Glomerular endothelial cell (primary cell): ENCODE results near the gene VANGL1. TPM values are rescaled to one million over a fixed set of nuclear protein-coding genes. Genes with fewer than 3 reads are reported as not detected.

Experiments
- DNase-seq: peaks from one replicate; pipeline ENCODE4 v3.0.0-alpha.2; 2011; ENCODE audit warnings: low read depth, low spot score; ENCODE audit errors: extremely low read depth
- total RNA-seq: library from RNA; depleted of rRNA; stranded (reverse); fragments of >200 nt; gene quantifications from 2 replicates; pipeline ENCODE4 v1.2.3, GENCODE V29; 2015

The VANGL1 gene
- total RNA-seq, 1 donor from 2014 or later: 14.3 TPM

- no peak for DNase-seq
Measured at GRCh38 chr1:115728341-115728740, 86.6 kb downstream of the VANGL1 start.

- no peak for DNase-seq
Measured at GRCh38 chr1:115729756-115730155, 88.0 kb downstream of the VANGL1 start.

- DNase-seq: no peak
Measured at GRCh38 chr1:115732316-115732715, 90.5 kb downstream of the VANGL1 start.

GRCh38 chr1:115740811-115741210 is 99.0 kb downstream of the VANGL1 start:
- no peak for DNase-seq

GRCh38 chr1:115744646-115745275 is 103.0 kb downstream of the VANGL1 start:
- no peak for DNase-seq

GRCh38 chr1:115746021-115746690 is 104.4 kb downstream of the VANGL1 start:
- no peak for DNase-seq

Other genes starting within 250 kb of the VANGL1 start
- gene CASQ2, start 126.7 kb downstream of the VANGL1 start, total RNA-seq: not detected in 2 replicates
- not detected in 2 replicates for gene NHLH2, start 199.2 kb downstream of the VANGL1 start, total RNA-seq